PC-3 (cell line): ENCODE results near the gene PARD6A. TPM values are rescaled to one million over a fixed set of nuclear protein-coding genes. Genes with fewer than 3 reads are reported as not detected.

Experiments used
- ATAC-seq: fragments of 200-7000 bp; cut with Tn5 transposase; 2 replicates; pipeline ENCODE4 v1.9.1; 2020; ENCODE audit warnings: mild to moderate bottlenecking, moderate library complexity
- BruUV-seq: library from RNA; stranded (reverse); fragments of 400-500 nt; replicated peaks from 2 replicates; lab custom pipeline; 2021; lab: Mats Ljungman, UMichigan
- CTCF ChIA-PET: fragments of 300-600 bp; sonication (Branson Sonifier 250); formaldehyde crosslinking; loops from one replicate; lab custom pipeline; 2022; ENCODE audit warnings: antibody characterized with exemption; lab: Charles Lee
- POLR2A ChIA-PET: fragments of 300-600 bp; sonication (Branson Sonifier 250); formaldehyde crosslinking; loops from one replicate; lab custom pipeline; 2022; ENCODE audit warnings: antibody characterized with exemption; ENCODE audit not compliant: unreplicated experiment; lab: Charles Lee
- DNase-seq: peaks from one replicate; pipeline ENCODE4 v3.0.0-alpha.2; 2015
- H2AFZ ChIP-seq: fragments of 300-600 bp; sonication (generic); 2 replicates; pipeline ENCODE4 v1.6.0; 2016; ENCODE audit warnings: antibody characterized with exemption, low read length
- H3F3A ChIP-seq: fragments of 300-600 bp; sonication (generic); one replicate; pipeline ENCODE4 v1.6.0; 2017; ENCODE audit warnings: antibody characterized with exemption, low read length, control low read depth, mild to moderate bottlenecking; ENCODE audit not compliant: unreplicated experiment
- H3K27ac ChIP-seq: fragments of 300-600 bp; sonication (generic); 2 replicates; pipeline ENCODE4 v1.5.1; 2016; ENCODE audit warnings: mild to moderate bottlenecking, low read length
- H3K27me3 ChIP-seq: fragments of 300-600 bp; sonication (generic); 2 replicates; pipeline ENCODE4 v1.6.1; 2016; ENCODE audit warnings: low read length, mixed read lengths
- H3K36me3 ChIP-seq: fragments of 300-600 bp; sonication (generic); 2 replicates; pipeline ENCODE4 v1.6.1; 2016; ENCODE audit warnings: low read depth, mixed run types, low read length, mixed read lengths
- H3K4me1 ChIP-seq: fragments of 300-600 bp; sonication (generic); 2 replicates; pipeline ENCODE4 v1.5.1; 2016; ENCODE audit warnings: low read length; ENCODE audit not compliant: insufficient read depth
- H3K4me2 ChIP-seq: fragments of 300-600 bp; sonication (generic); 2 replicates; pipeline ENCODE4 v1.6.0; 2016; ENCODE audit warnings: low read length
- H3K4me3 ChIP-seq: fragments of 300-600 bp; sonication (generic); 2 replicates; pipeline ENCODE4 v1.5.1; 2016; ENCODE audit warnings: mild to moderate bottlenecking, low read length, mixed read lengths
- H3K79me2 ChIP-seq: fragments of 300-600 bp; sonication (generic); 2 replicates; pipeline ENCODE4 v1.6.1; 2017; ENCODE audit warnings: low read length, mixed read lengths
- H3K9ac ChIP-seq: fragments of 300-600 bp; sonication (generic); 2 replicates; pipeline ENCODE4 v1.6.0; 2016; ENCODE audit warnings: mild to moderate bottlenecking, low read length
- H3K9me2 ChIP-seq: fragments of 300-600 bp; sonication (generic); replicated peaks from 2 replicates; pipeline ENCODE4 v1.6.1; 2016; ENCODE audit warnings: mixed run types, low read length, mixed read lengths
- H3K9me3 ChIP-seq: fragments of 300-600 bp; sonication (generic); 2 replicates; pipeline ENCODE4 v1.6.1; 2016; ENCODE audit warnings: low read length, mixed read lengths
- H4K20me1 ChIP-seq: fragments of 300-600 bp; sonication (generic); 2 replicates; pipeline ENCODE4 v1.6.1; 2016; ENCODE audit warnings: low read length, mixed read lengths
- CTCF ChIP-seq: fragments of 300-600 bp; sonication (generic); conservative IDR thresholded peaks from 2 replicates; pipeline ENCODE4 v1.5.1; 2017; ENCODE audit warnings: antibody characterized with exemption, low read depth, mild to moderate bottlenecking, low read length
- EZH2 ChIP-seq: fragments of 300-600 bp; sonication (generic); IDR thresholded peaks from one replicate; pipeline ENCODE4 v1.6.1; 2017; ENCODE audit warnings: antibody characterized with exemption, mild to moderate bottlenecking, low read length; ENCODE audit not compliant: unreplicated experiment
- EZH2phosphoT487 ChIP-seq: fragments of 300-600 bp; sonication (generic); IDR thresholded peaks from 2 replicates; pipeline ENCODE4 v1.6.1; 2018; ENCODE audit warnings: mild to moderate bottlenecking, antibody characterized with exemption, low read length, borderline replicate concordance
- intact Hi-C: fragments of 100-400 bp; cut with micrococcal nuclease; formaldehyde crosslinking; loops from 2 replicates; pipeline ENCODE4 v1.9.0; 2023
- total RNA-seq: library from RNA; depleted of rRNA; stranded (reverse); fragments of >200 nt; gene quantifications from 2 replicates; pipeline ENCODE4 v1.2.3, GENCODE V29; 2014

Gene PARD6A
- total RNA-seq, 1 experiment from 2014 or later = 15.1 TPM

GRCh38 chr16:67702130-67702529, 41.4 kb downstream of the PARD6A start:
- ChIA-PET CTCF (no interaction called here), POLR2A (no interaction called here)
- H3K36me3 ChIP-seq = 0 out of 2 replicates have a peak, but pooled peaks cover 3% of the 10 kb centered on the region
- ATAC-seq (no peak), DNase-seq (no peak)
- H4K20me1 ChIP-seq = no peaks in the 10 kb centered on the region
- H3K4me3 ChIP-seq = no peak overlapping the region
- H3K27me3 ChIP-seq = no peaks in the 10 kb centered on the region
- peaks cover 34% of the 10 kb centered on the region for H3K79me2 ChIP-seq
- intact Hi-C loops = no loop called here
- no TSS peak for BruUV-seq
- no peaks in the 10 kb centered on the region for H3K9me3 ChIP-seq
- no peak overlapping the region for H3K9ac ChIP-seq
- peaks cover 8% of the 10 kb centered on the region for H3K4me1 ChIP-seq
- TF ChIP-seq CTCF (no peak), EZH2phosphoT487 (no peak)
- H2AFZ ChIP-seq = no peak overlapping the region
- no peak overlapping the region for H3K4me2 ChIP-seq
- no peaks in the 10 kb centered on the region for H3K9me2 ChIP-seq
- H3K27ac ChIP-seq = no peak overlapping the region
- H3F3A ChIP-seq = no peaks in the 10 kb centered on the region

GRCh38 chr16:67703626-67704025, 42.9 kb downstream of the PARD6A start:
- Histone ChIP-seq H3K4me1 (peaks cover 5% of the 10 kb centered on the region; the same call in 1 of the 2 replicates), H3K27ac (no peak overlapping the region), H3K4me3 (no peak overlapping the region), H3K36me3 (0 out of 2 replicates have a peak, but pooled peaks cover 3% of the 10 kb centered on the region), H3K9me2 (no peaks in the 10 kb centered on the region), H3F3A (no peaks in the 10 kb centered on the region), H4K20me1 (peaks cover 3% of the 10 kb centered on the region; the same call in 1 of the 2 replicates), H3K4me2 (no peak overlapping the region), H3K9me3 (no peaks in the 10 kb centered on the region), H3K9ac (no peak overlapping the region), H3K79me2 (peaks cover 34% of the 10 kb centered on the region), H2AFZ (no peak overlapping the region), H3K27me3 (no peaks in the 10 kb centered on the region)
- ChIA-PET POLR2A (no interaction called here), CTCF (no interaction called here)
- ATAC-seq (no peak), DNase-seq (no peak)
- BruUV-seq = no TSS peak
- intact Hi-C loops = no loop called here
- TF ChIP-seq EZH2 (no peak), CTCF (no peak), EZH2phosphoT487 (no peak)

- DNase-seq (no peak), ATAC-seq (no peak)
- ChIA-PET CTCF (interaction anchor here (0.6 kb wide), 1 partner anchor 717 kb away, joined by 3 read pairs; no protein-coding TSS in a partner anchor), POLR2A (no interaction called here)
- no TSS peak for BruUV-seq
- H3F3A ChIP-seq = no peaks in the 10 kb centered on the region
- no peak overlapping the region for H3K9ac ChIP-seq
- H3K79me2 ChIP-seq = peaks cover 34% of the 10 kb centered on the region
- intact Hi-C loops = no loop called here
- H4K20me1 ChIP-seq = peaks cover 6% of the 10 kb centered on the region; the same call in 1 of the 2 replicates
- H3K36me3 ChIP-seq = 0 out of 2 replicates have a peak, but pooled peaks cover 3% of the 10 kb centered on the region
- no peaks in the 10 kb centered on the region for H3K9me2 ChIP-seq
- H3K27me3 ChIP-seq = no peaks in the 10 kb centered on the region
- TF ChIP-seq EZH2 = no peak
- TF ChIP-seq EZH2phosphoT487 = no peak
- no peak for TF ChIP-seq CTCF
- no peak overlapping the region for H2AFZ ChIP-seq
- H3K4me2 ChIP-seq = no peak overlapping the region
- H3K27ac ChIP-seq = no peak overlapping the region
- H3K9me3 ChIP-seq = no peaks in the 10 kb centered on the region
- peaks cover 5% of the 10 kb centered on the region; the same call in 1 of the 2 replicates for H3K4me1 ChIP-seq
- no peak overlapping the region for H3K4me3 ChIP-seq
These were observed 43.4 kb downstream of the PARD6A start for GRCh38 chr16:67704110-67704509.
